Astrocyte (in vitro differentiated cells and primary cell): ENCODE data around the gene HYDIN. TPM values are rescaled to one million over a fixed set of nuclear protein-coding genes. Genes with fewer than 3 reads are reported as not detected.
"Not testable (repeated sequence)": the region's sequence is repeated elsewhere in the genome, so short reads cannot be mapped to it uniquely, and the experiment has no call there.

Experiments
- DNase-seq: peaks from one replicate; pipeline ENCODE4 v3.0.0-alpha.2; 2010; ENCODE audit warnings: low read depth
- FAIRE-seq: peaks from 2 replicates; lab custom pipeline; 2011; peaks lifted over from hg19 to GRCh38; lab: Jason Lieb, UNC
- H2AFZ ChIP-seq: 2 replicates; pipeline ENCODE4 v1.6.0; 2012; ENCODE audit warnings: low read depth, low read length, inconsistent platforms
- H3K27ac ChIP-seq: 2 replicates; pipeline ENCODE4 v1.5.1; 2011; ENCODE audit warnings: low read depth, low read length, inconsistent platforms
- H3K27me3 ChIP-seq: 2 replicates; pipeline ENCODE4 v1.6.0; 2011; ENCODE audit warnings: low read length, inconsistent platforms; ENCODE audit not compliant: insufficient read depth
- H3K36me3 ChIP-seq: 2 replicates; pipeline ENCODE4 v1.5.1; 2011; ENCODE audit warnings: low read length, inconsistent platforms; ENCODE audit not compliant: insufficient read depth
- H3K4me1 ChIP-seq: 2 replicates; pipeline ENCODE4 v1.5.1; 2011; ENCODE audit warnings: low read length, inconsistent platforms; ENCODE audit not compliant: insufficient read depth
- H3K4me2 ChIP-seq: 2 replicates; pipeline ENCODE4 v1.6.0; 2012; ENCODE audit warnings: low read length, inconsistent platforms
- H3K4me3 ChIP-seq: 2 replicates; pipeline ENCODE4 v1.5.1; 2011; ENCODE audit warnings: low read depth, mild to moderate bottlenecking, low read length, inconsistent platforms; ENCODE audit not compliant: insufficient read depth
- H3K79me2 ChIP-seq: 2 replicates; pipeline ENCODE4 v1.6.0; 2012; ENCODE audit warnings: mild to moderate bottlenecking, low read length, inconsistent platforms; ENCODE audit not compliant: insufficient read depth
- H3K9ac ChIP-seq: 2 replicates; pipeline ENCODE4 v1.6.0; 2012; ENCODE audit warnings: mild to moderate bottlenecking, low read length, inconsistent platforms
- H3K9me3 ChIP-seq: 2 replicates; pipeline ENCODE4 v1.5.1; 2012; ENCODE audit warnings: low read depth, mild to moderate bottlenecking, low read length, inconsistent platforms; ENCODE audit not compliant: insufficient read depth
- H4K20me1 ChIP-seq: 2 replicates; pipeline ENCODE4 v1.6.0; 2012; ENCODE audit warnings: low read length, inconsistent platforms; ENCODE audit not compliant: insufficient read depth
- H3K27ac Mint-ChIP-seq: one replicate; pipeline ENCODE4 v1.8.0; 2021; ENCODE audit warnings: mild to moderate bottlenecking, mixed read lengths; ENCODE audit not compliant: unreplicated experiment
- H3K27me3 Mint-ChIP-seq: one replicate; pipeline ENCODE4 v1.8.0; 2021; ENCODE audit warnings: low read depth, mixed read lengths; ENCODE audit not compliant: unreplicated experiment
- H3K36me3 Mint-ChIP-seq: one replicate; pipeline ENCODE4 v1.8.0; 2021; ENCODE audit warnings: low read depth, mixed read lengths; ENCODE audit not compliant: unreplicated experiment
- H3K4me1 Mint-ChIP-seq: one replicate; pipeline ENCODE4 v1.8.0; 2021; ENCODE audit warnings: low read depth, mixed read lengths; ENCODE audit not compliant: unreplicated experiment
- H3K4me3 Mint-ChIP-seq: one replicate; pipeline ENCODE4 v1.8.0; 2021; ENCODE audit warnings: mild to moderate bottlenecking, moderate library complexity, mixed read lengths; ENCODE audit not compliant: unreplicated experiment
- H3K9me3 Mint-ChIP-seq: one replicate; pipeline ENCODE4 v1.8.0; 2021; ENCODE audit warnings: mild to moderate bottlenecking, mixed read lengths; ENCODE audit not compliant: unreplicated experiment
- EZH2 ChIP-seq: IDR thresholded peaks from 2 replicates; pipeline ENCODE4 v1.6.1; 2012; ENCODE audit warnings: mild to moderate bottlenecking, low read length, inconsistent platforms; ENCODE audit not compliant: insufficient read depth
- total RNA-seq: library from RNA; stranded (reverse); gene quantifications from 2 replicates; pipeline ENCODE4 v1.2.1, GENCODE V29; 2021
- TF ChIP-seq, protein P1 (sequence below): IDR thresholded peaks from 2 replicates; pipeline ENCODE4 v1.5.1; 2011; ENCODE audit warnings: low read depth, mild to moderate bottlenecking, inconsistent platforms, low read length, moderate library complexity; ENCODE audit not compliant: insufficient read depth

The HYDIN gene
- total RNA-seq, 1 donor from 2014 or later = 1.4 TPM

GRCh38 chr16:71185347-71185746 is 45.2 kb downstream of the HYDIN start:
- Histone ChIP-seq H3K4me2 (no peak overlapping the region), H3K27me3 (no peaks in the 10 kb centered on the region), H3K27ac (no peak overlapping the region), H3K4me1 (no peaks in the 10 kb centered on the region), H3K9ac (no peak overlapping the region), H3K4me3 (no peak overlapping the region), H3K36me3 (no peaks in the 10 kb centered on the region), H3K9me3 (no peaks in the 10 kb centered on the region), H2AFZ (no peak overlapping the region), H4K20me1 (no peaks in the 10 kb centered on the region), H3K79me2 (no peaks in the 10 kb centered on the region)
- FAIRE-seq (no peak), DNase-seq (peak; percentile 1)
- Mint-ChIP-seq H3K4me3 (no peak overlapping the region), H3K36me3 (no peaks in the 10 kb centered on the region), H3K9me3 (peaks cover 5% of the 10 kb centered on the region), H3K4me1 (peaks cover 18% of the 10 kb centered on the region), H3K27me3 (no peaks in the 10 kb centered on the region), H3K27ac (peak overlapping the region; percentile 55)
- TF ChIP-seq, protein P1, sequence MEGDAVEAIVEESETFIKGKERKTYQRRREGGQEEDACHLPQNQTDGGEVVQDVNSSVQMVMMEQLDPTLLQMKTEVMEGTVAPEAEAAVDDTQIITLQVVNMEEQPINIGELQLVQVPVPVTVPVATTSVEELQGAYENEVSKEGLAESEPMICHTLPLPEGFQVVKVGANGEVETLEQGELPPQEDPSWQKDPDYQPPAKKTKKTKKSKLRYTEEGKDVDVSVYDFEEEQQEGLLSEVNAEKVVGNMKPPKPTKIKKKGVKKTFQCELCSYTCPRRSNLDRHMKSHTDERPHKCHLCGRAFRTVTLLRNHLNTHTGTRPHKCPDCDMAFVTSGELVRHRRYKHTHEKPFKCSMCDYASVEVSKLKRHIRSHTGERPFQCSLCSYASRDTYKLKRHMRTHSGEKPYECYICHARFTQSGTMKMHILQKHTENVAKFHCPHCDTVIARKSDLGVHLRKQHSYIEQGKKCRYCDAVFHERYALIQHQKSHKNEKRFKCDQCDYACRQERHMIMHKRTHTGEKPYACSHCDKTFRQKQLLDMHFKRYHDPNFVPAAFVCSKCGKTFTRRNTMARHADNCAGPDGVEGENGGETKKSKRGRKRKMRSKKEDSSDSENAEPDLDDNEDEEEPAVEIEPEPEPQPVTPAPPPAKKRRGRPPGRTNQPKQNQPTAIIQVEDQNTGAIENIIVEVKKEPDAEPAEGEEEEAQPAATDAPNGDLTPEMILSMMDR = no peak
- no peak for TF ChIP-seq EZH2

GRCh38 chr16:71179569-71179968 is 51.0 kb downstream of the HYDIN start:
- no peak overlapping the region for H3K4me3 ChIP-seq
- TF ChIP-seq EZH2 = no peak
- TF ChIP-seq, protein P1 = no peak
- H3K4me2 ChIP-seq = no peak overlapping the region
- Mint-ChIP-seq H3K27me3 (peaks cover 3% of the 10 kb centered on the region), H3K27ac (no peak overlapping the region), H3K36me3 (no peaks in the 10 kb centered on the region), H3K9me3 (peaks cover 7% of the 10 kb centered on the region), H3K4me3 (no peak overlapping the region), H3K4me1 (peaks cover 7% of the 10 kb centered on the region)
- FAIRE-seq (peak; percentile 5), DNase-seq (no peak)
- no peaks in the 10 kb centered on the region for H3K4me1 ChIP-seq
- H3K27ac ChIP-seq = no peak overlapping the region
- H3K27me3 ChIP-seq = no peaks in the 10 kb centered on the region
- no peak overlapping the region for H2AFZ ChIP-seq
- no peaks in the 10 kb centered on the region for H3K79me2 ChIP-seq
- no peaks in the 10 kb centered on the region for H3K36me3 ChIP-seq
- no peaks in the 10 kb centered on the region for H3K9me3 ChIP-seq
- no peak overlapping the region for H3K9ac ChIP-seq
- no peaks in the 10 kb centered on the region for H4K20me1 ChIP-seq

GRCh38 chr16:71172481-71173207 is 57.9 kb downstream of the HYDIN start:
- Mint-ChIP-seq H3K27ac (no peak overlapping the region), H3K36me3 (no peaks in the 10 kb centered on the region), H3K4me1 (no peaks in the 10 kb centered on the region), H3K4me3 (no peak overlapping the region), H3K9me3 (peaks cover 2% of the 10 kb centered on the region), H3K27me3 (peaks cover 3% of the 10 kb centered on the region)
- Histone ChIP-seq H3K4me2 (no peak overlapping the region), H3K4me1 (no peaks in the 10 kb centered on the region), H3K27me3 (no peaks in the 10 kb centered on the region), H3K9ac (no peak overlapping the region), H3K27ac (no peak overlapping the region), H3K4me3 (no peak overlapping the region), H3K36me3 (no peaks in the 10 kb centered on the region), H3K79me2 (no peaks in the 10 kb centered on the region), H3K9me3 (no peaks in the 10 kb centered on the region), H4K20me1 (no peaks in the 10 kb centered on the region), H2AFZ (no peak overlapping the region)
- no peak for DNase-seq
- no peak for FAIRE-seq
- TF ChIP-seq, protein P1 = no peak
- TF ChIP-seq EZH2 = no peak

DNA sequence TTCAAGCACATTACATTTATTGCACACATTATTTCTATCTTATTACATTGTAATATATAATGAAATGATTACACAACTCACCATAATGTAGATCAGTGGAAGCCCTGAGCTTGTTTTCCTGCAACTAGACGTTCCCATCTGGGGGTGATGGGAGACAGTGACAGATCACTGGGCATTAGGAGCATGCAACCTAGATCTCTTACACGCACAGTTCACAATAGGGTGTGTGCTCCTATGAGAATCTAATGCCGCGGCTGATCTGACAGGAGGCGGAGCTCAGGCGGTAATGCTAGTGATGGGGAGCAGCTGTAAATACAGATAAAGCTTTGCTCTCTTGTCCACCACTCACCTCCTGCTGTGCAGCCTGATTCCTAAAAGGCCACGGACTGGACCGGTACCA is 69.5 kb downstream of the HYDIN start:
- H3K27ac Mint-ChIP-seq, H3K36me3 Mint-ChIP-seq, H4K20me1 ChIP-seq: not testable (repeated sequence)

More for the DNA sequence above, 69.5 kb downstream of the HYDIN start:
- not testable (repeated sequence) for FAIRE-seq, H2AFZ ChIP-seq, H3K27me3 ChIP-seq, H3K79me2 ChIP-seq, H3K4me2 ChIP-seq, H3K36me3 ChIP-seq, H3K4me3 Mint-ChIP-seq, DNase-seq, H3K27ac ChIP-seq, H3K4me3 ChIP-seq, H3K9ac ChIP-seq, H3K4me1 ChIP-seq, H3K27me3 Mint-ChIP-seq, H3K9me3 ChIP-seq, H3K9me3 Mint-ChIP-seq, H3K4me1 Mint-ChIP-seq
